Naive thymus-derived CD8-positive, alpha-beta T cell (primary cell): ENCODE measurements around the gene L1CAM. TPM values are rescaled to one million over a fixed set of nuclear protein-coding genes. Genes with fewer than 3 reads are reported as not detected.

Experiments
- ATAC-seq, 2 donors: fragments of 150-1000 bp; cut with Tn5 transposase in 1 of 2; sonication (Bioruptor Pico), chemical (Tn5 transposase) in 1 of 2; 1 replicate in 1 of 2; 2 replicates in 1 of 2; pipeline ENCODE4 v1.10.0; 2021; ENCODE audit warnings: mild to moderate bottlenecking in 2 of 2, moderate library complexity in 2 of 2
- POLR2A ChIA-PET: fragments of 350-600 bp; sonication (Branson Sonifier 250); formaldehyde crosslinking; loops from one replicate; lab custom pipeline; 2021; ENCODE audit warnings: antibody characterized with exemption; lab: Charles Lee
- DNase-seq, 10 donors: peaks; one replicate each; pipeline versions ENCODE4 v3.0.0 to v3.0.0-alpha.2; 2020 to 2022
- H3K27ac Mint-ChIP-seq, 10 donors: one replicate each; pipeline ENCODE4 v1.8.0; 2020 to 2022; ENCODE audit warnings: mild to moderate bottlenecking in 10 of 10, mixed read lengths in 10 of 10, moderate library complexity in 4 of 10, inconsistent platforms in 1 of 10
- H3K27me3 Mint-ChIP-seq, 5 donors: one replicate each; pipeline ENCODE4 v1.8.0; 2021 to 2022; ENCODE audit warnings: mixed read lengths in 5 of 5
- H3K36me3 Mint-ChIP-seq, 3 donors: one replicate each; pipeline ENCODE4 v1.8.0; 2020 to 2022; ENCODE audit warnings: mixed read lengths in 3 of 3, mild to moderate bottlenecking in 2 of 3, inconsistent platforms in 1 of 3
- H3K4me1 Mint-ChIP-seq, 4 donors: one replicate each; pipeline ENCODE4 v1.8.0; 2021 to 2022; ENCODE audit warnings: mixed read lengths in 4 of 4
- H3K4me3 Mint-ChIP-seq, 10 donors: one replicate each; pipeline ENCODE4 v1.8.0; 2020 to 2022; ENCODE audit warnings: mild to moderate bottlenecking in 10 of 10, mixed read lengths in 10 of 10, moderate library complexity in 6 of 10, inconsistent platforms in 1 of 10
- H3K9me3 Mint-ChIP-seq, 9 donors: one replicate each; pipeline ENCODE4 v1.8.0; 2020 to 2022; ENCODE audit warnings: mixed read lengths in 9 of 9, mild to moderate bottlenecking in 3 of 9, inconsistent platforms in 1 of 9, moderate library complexity in 1 of 9
- polyA plus RNA-seq, 3 donors: library from polyadenylated mRNA; unstranded; fragments of 300-500 nt; fragmentation: Illumina TruSeq; gene quantifications; one replicate each; pipeline ENCODE4 v1.2.3, GENCODE V29; 2021
- total RNA-seq, 8 experiments: library from RNA in 2 of 8; stranded (reverse) in 2 of 8; gene quantifications; one replicate each; pipeline ENCODE4 v1.2.3 and lab custom pipeline; 2021 to 2026

L1CAM gene
- total and polyA plus RNA-seq, 5 experiments from 2014 or later = 0.16 to 0.23 TPM; not detected in 3

- H3K4me1 Mint-ChIP-seq = peaks cover 8 to 19% (median 15%) of the 10 kb centered on the region in 4 donors
- DNase-seq (no peak), ATAC-seq (no peak)
- no peaks in the 10 kb centered on the region for H3K36me3 Mint-ChIP-seq
- H3K9me3 Mint-ChIP-seq = no peaks in the 10 kb centered on the region
- peaks cover 8 to 47% (median 13%) of the 10 kb centered on the region in 5 donors for H3K27me3 Mint-ChIP-seq
- POLR2A ChIA-PET = no interaction called here
- H3K4me3 Mint-ChIP-seq = peak overlapping the region in 1 of 10 donors; percentile 37
- H3K27ac Mint-ChIP-seq = no peak overlapping the region
Measured at GRCh38 chrX:153882086-153882498, 3.9 kb downstream of the L1CAM start.

GRCh38 chrX:153881281-153881680, 4.7 kb downstream of the L1CAM start:
- POLR2A ChIA-PET = no interaction called here
- DNase-seq = no peak
- no peak for ATAC-seq
- H3K27me3 Mint-ChIP-seq = peaks cover 9 to 49% (median 15%) of the 10 kb centered on the region in 5 donors
- H3K9me3 Mint-ChIP-seq = peaks cover 0 to under 1% (median 0%) of the 10 kb centered on the region in 9 donors
- no peak overlapping the region for H3K27ac Mint-ChIP-seq
- peaks cover 8 to 19% (median 15%) of the 10 kb centered on the region in 4 donors for H3K4me1 Mint-ChIP-seq
- H3K36me3 Mint-ChIP-seq = no peaks in the 10 kb centered on the region
- H3K4me3 Mint-ChIP-seq = no peak overlapping the region

- Mint-ChIP-seq H3K27me3 (peaks cover 11 to 52% (median 18%) of the 10 kb centered on the region in 5 donors), H3K36me3 (no peaks in the 10 kb centered on the region), H3K4me1 (peaks cover 8 to 19% (median 16%) of the 10 kb centered on the region in 4 donors), H3K4me3 (no peak overlapping the region), H3K27ac (no peak overlapping the region), H3K9me3 (peaks cover 0 to 3% (median 0%) of the 10 kb centered on the region in 9 donors)
- POLR2A ChIA-PET = no interaction called here
- DNase-seq (no peak), ATAC-seq (no peak)
Measured at GRCh38 chrX:153880440-153880815, 5.5 kb downstream of the L1CAM start.

GRCh38 chrX:153879741-153880439, 6.1 kb downstream of the L1CAM start:
- Mint-ChIP-seq H3K4me3 (no peak overlapping the region), H3K36me3 (no peaks in the 10 kb centered on the region), H3K27ac (no peak overlapping the region), H3K9me3 (peaks cover 0 to 4% (median 0%) of the 10 kb centered on the region in 9 donors), H3K27me3 (peaks cover 11 to 53% (median 18%) of the 10 kb centered on the region in 5 donors), H3K4me1 (peaks cover 9 to 19% (median 16%) of the 10 kb centered on the region in 4 donors)
- no peak for DNase-seq
- POLR2A ChIA-PET = interaction anchor here (0.6 kb wide), 1 partner anchor 156 kb away, joined by 5 read pairs; the partner anchor contains the start of gene BCAP31
- no peak for ATAC-seq

GRCh38 chrX:153878969-153879653, 6.9 kb downstream of the L1CAM start:
- DNase-seq = no peak
- ATAC-seq = peak in 1 of 2 donors; percentile 42
- Mint-ChIP-seq H3K9me3 (peaks cover 0 to 5% (median 0%) of the 10 kb centered on the region in 9 donors), H3K27ac (no peak overlapping the region), H3K4me3 (no peak overlapping the region), H3K4me1 (peaks cover 9 to 19% (median 15%) of the 10 kb centered on the region in 4 donors), H3K27me3 (peaks cover 9 to 49% (median 15%) of the 10 kb centered on the region in 5 donors), H3K36me3 (no peaks in the 10 kb centered on the region)
- POLR2A ChIA-PET = no interaction called here

- H3K9me3 Mint-ChIP-seq = peaks cover 0 to 5% (median 0%) of the 10 kb centered on the region in 9 donors
- no peak for ATAC-seq
- DNase-seq = no peak
- POLR2A ChIA-PET = no interaction called here
- peak overlapping the region in 2 of 10 donors; percentile 43 to 56 for H3K27ac Mint-ChIP-seq
- peak overlapping the region in 3 of 10 donors; percentile 31 to 57 (median 39) for H3K4me3 Mint-ChIP-seq
- no peaks in the 10 kb centered on the region for H3K36me3 Mint-ChIP-seq
- peaks cover 9 to 43% (median 15%) of the 10 kb centered on the region in 5 donors for H3K27me3 Mint-ChIP-seq
- peaks cover 9 to 19% (median 15%) of the 10 kb centered on the region in 4 donors for H3K4me1 Mint-ChIP-seq
Measured at GRCh38 chrX:153878345-153878744, 7.6 kb downstream of the L1CAM start.

- peaks cover 0 to 5% (median 0%) of the 10 kb centered on the region in 9 donors for H3K9me3 Mint-ChIP-seq
- peak overlapping the region in 3 of 10 donors; percentile 37 to 56 (median 43) for H3K27ac Mint-ChIP-seq
- DNase-seq = no peak
- no peak for ATAC-seq
- peaks cover 9 to 38% (median 15%) of the 10 kb centered on the region in 5 donors for H3K27me3 Mint-ChIP-seq
- peak overlapping the region in 2 of 10 donors; percentile 24 to 57 for H3K4me3 Mint-ChIP-seq
- H3K4me1 Mint-ChIP-seq = peaks cover 10 to 19% (median 15%) of the 10 kb centered on the region in 4 donors
- POLR2A ChIA-PET = no interaction called here
- H3K36me3 Mint-ChIP-seq = no peaks in the 10 kb centered on the region
Measured at GRCh38 chrX:153877571-153878261, 8.3 kb downstream of the L1CAM start.

- Mint-ChIP-seq H3K27ac (peak overlapping the region in 2 of 10 donors; percentile 24 to 73), H3K27me3 (peaks cover 8 to 32% (median 18%) of the 10 kb centered on the region in 5 donors), H3K4me3 (no peak overlapping the region), H3K9me3 (peaks cover 0 to 5% (median 0%) of the 10 kb centered on the region in 9 donors), H3K4me1 (peaks cover 11 to 19% (median 15%) of the 10 kb centered on the region in 4 donors), H3K36me3 (no peaks in the 10 kb centered on the region)
- POLR2A ChIA-PET = interaction anchor here (1.0 kb wide), 1 partner anchor 50 kb away, joined by 5 read pairs; the partner anchor contains the start of gene ARHGAP4
- ATAC-seq (no peak), DNase-seq (no peak)
Measured at GRCh38 chrX:153876112-153876491, 9.9 kb downstream of the L1CAM start.

GRCh38 chrX:153875391-153876111, 10.4 kb downstream of the L1CAM start:
- Mint-ChIP-seq H3K4me1 (peaks cover 11 to 19% (median 15%) of the 10 kb centered on the region in 4 donors), H3K9me3 (peaks cover 0 to 5% (median 0%) of the 10 kb centered on the region in 9 donors), H3K36me3 (no peaks in the 10 kb centered on the region), H3K27me3 (peaks cover 6 to 29% (median 18%) of the 10 kb centered on the region in 5 donors), H3K4me3 (peak overlapping the region in 2 of 10 donors; percentile 32 to 63), H3K27ac (peak overlapping the region in 2 of 10 donors; percentile 64 to 84)
- DNase-seq = peak; percentile 51 to 76 (median 68)
- POLR2A ChIA-PET = interaction anchor here (1.0 kb wide), 1 partner anchor 51 kb away, joined by 5 read pairs; the partner anchor contains the start of gene ARHGAP4
- peak; percentile 70 to 82 for ATAC-seq

GRCh38 chrX:153874366-153875125, 11.4 kb downstream of the L1CAM start:
- no peak for ATAC-seq
- Mint-ChIP-seq H3K9me3 (peaks cover 0 to 5% (median 0%) of the 10 kb centered on the region in 9 donors), H3K4me3 (peak overlapping the region in 1 of 10 donors; percentile 39), H3K36me3 (no peaks in the 10 kb centered on the region), H3K4me1 (peaks cover 11 to 19% (median 15%) of the 10 kb centered on the region in 4 donors), H3K27ac (peak overlapping the region in 2 of 10 donors; percentile 53 to 64), H3K27me3 (peaks cover 6 to 27% (median 18%) of the 10 kb centered on the region in 5 donors)
- POLR2A ChIA-PET = no interaction called here
- no peak for DNase-seq

GRCh38 chrX:153874085-153874365, 11.9 kb downstream of the L1CAM start:
- Mint-ChIP-seq H3K4me1 (peaks cover 8 to 16% (median 13%) of the 10 kb centered on the region in 4 donors), H3K4me3 (no peak overlapping the region), H3K27me3 (peaks cover 4 to 25% (median 14%) of the 10 kb centered on the region in 5 donors), H3K27ac (no peak overlapping the region), H3K36me3 (no peaks in the 10 kb centered on the region), H3K9me3 (peaks cover 0 to 5% (median 0%) of the 10 kb centered on the region in 9 donors)
- POLR2A ChIA-PET = interaction anchor here (0.7 kb wide), 1 partner anchor 11 kb away, joined by 3 read pairs; no protein-coding TSS in a partner anchor
- ATAC-seq = no peak
- no peak for DNase-seq
